ENCODE measurements around the gene PRDM11.

GRCh38 chr11:45247433-45247832, 101.0 kb downstream of the PRDM11 start:
- TF ChIP-seq EZH2 (IDR thresholded peaks at IDR 0.05; ENCODE audit: insufficient read depth, poor library complexity, severe bottlenecking) (no peak), EZH2phosphoT487 (IDR thresholded peaks at IDR 0.05; ENCODE audit: insufficient read depth, low read depth) (no peak)
